MG63 (cell line): ENCODE measurements around the gene PDE4D. TPM values are rescaled to one million over a fixed set of nuclear protein-coding genes. Genes with fewer than 3 reads are reported as not detected.
"Not testable (repeated sequence)": the region's sequence is repeated elsewhere in the genome, so short reads cannot be mapped to it uniquely, and the experiment has no call there.

Experiments
- DNase-seq: peaks from one replicate; pipeline ENCODE4 v3.0.0-alpha.2; 2020
- H3K27me3 ChIP-seq: fragments of 250-450 bp; sonication (Bioruptor Pico); 2 replicates; pipeline ENCODE4 v1.5.1; 2020; ENCODE audit warnings: mild to moderate bottlenecking, moderate library complexity
- H3K36me3 ChIP-seq: fragments of 250-450 bp; sonication (Bioruptor Pico); 2 replicates; pipeline ENCODE4 v1.5.1; 2020; ENCODE audit warnings: mild to moderate bottlenecking, moderate library complexity
- H3K4me3 ChIP-seq: fragments of 250-450 bp; sonication (Bioruptor Pico); 2 replicates; pipeline ENCODE4 v1.5.1; 2020; ENCODE audit warnings: mild to moderate bottlenecking, moderate library complexity
- H3K9me3 ChIP-seq: fragments of 250-450 bp; sonication (Bioruptor Pico); 2 replicates; pipeline ENCODE4 v1.5.1; 2020; ENCODE audit warnings: mild to moderate bottlenecking, moderate library complexity
- total RNA-seq: library from RNA; depleted of rRNA; stranded (reverse); fragments of >200 nt; shearing (Covaris generic); gene quantifications from 2 replicates; pipeline ENCODE4 v1.2.3, GENCODE V29; 2014; ENCODE audit warnings: low replicate concordance

Gene PDE4D
- total RNA-seq, 1 experiment from 2014 or later: 3.1 TPM

DNA sequence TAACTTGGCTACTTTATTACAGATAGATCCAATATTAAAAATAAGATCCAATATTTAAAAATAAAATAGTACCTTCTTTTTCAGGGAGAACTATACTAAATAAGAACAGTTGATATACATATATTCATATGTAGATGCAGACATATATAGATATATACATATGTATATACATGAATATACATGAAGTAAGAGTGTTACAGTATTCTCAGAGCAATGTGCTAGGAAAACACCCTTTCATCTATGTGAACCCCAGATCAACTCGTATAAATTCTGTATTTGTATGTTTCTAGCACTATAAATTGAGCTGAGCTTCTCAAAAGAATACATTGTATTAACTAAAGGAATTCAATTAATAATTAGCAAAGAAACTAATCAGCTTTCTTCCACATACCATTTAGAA is 287.6 kb downstream of the PDE4D start:
- DNase-seq: no peak
- no peaks in the 10 kb centered on the region for H3K27me3 ChIP-seq
- H3K4me3 ChIP-seq: no peak overlapping the region
- H3K9me3 ChIP-seq: no peaks in the 10 kb centered on the region
- H3K36me3 ChIP-seq: no peaks in the 10 kb centered on the region

DNA sequence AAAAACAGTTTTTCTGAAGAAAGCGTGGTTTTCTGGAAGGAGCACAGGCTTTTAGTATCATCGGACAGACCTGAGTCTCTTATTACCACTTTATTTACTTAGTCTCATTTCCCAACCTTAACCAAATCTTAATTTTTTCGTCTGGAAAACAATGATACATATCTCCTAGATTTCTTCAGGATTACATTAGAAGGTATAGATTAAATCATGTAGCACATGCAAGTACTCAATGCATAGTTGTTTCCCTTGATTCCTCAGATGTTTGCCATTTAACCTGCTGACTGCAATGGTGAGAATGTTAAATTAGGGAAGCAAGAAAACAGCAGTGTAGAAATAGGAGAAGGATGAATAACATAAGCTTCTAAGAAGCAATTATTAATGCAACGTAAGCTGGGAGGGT is 289.4 kb downstream of the PDE4D start:
- no peak overlapping the region for H3K4me3 ChIP-seq
- H3K27me3 ChIP-seq: no peaks in the 10 kb centered on the region
- DNase-seq: no peak
- H3K36me3 ChIP-seq: no peaks in the 10 kb centered on the region
- no peaks in the 10 kb centered on the region for H3K9me3 ChIP-seq

DNA sequence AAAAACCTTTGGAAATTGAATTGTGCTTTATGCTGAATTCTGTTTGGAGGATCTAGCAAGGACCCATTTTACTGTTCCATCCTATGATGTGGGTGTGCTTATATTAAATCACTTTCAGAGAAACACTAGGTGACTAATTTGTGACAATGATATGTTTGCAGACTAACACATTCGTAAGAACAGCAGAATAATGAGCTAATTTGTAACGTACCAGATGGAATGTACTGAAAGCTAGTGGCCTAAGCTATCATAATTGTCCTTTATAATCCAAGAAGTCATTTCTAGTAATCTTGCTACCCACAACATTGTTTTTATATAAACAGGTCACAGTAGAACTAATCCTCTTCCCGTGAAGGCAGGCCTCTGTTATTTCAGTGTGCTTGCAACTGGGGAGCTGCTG is 292.5 kb downstream of the PDE4D start:
- H3K4me3 ChIP-seq: no peak overlapping the region
- no peaks in the 10 kb centered on the region for H3K36me3 ChIP-seq
- DNase-seq: no peak
- H3K9me3 ChIP-seq: no peaks in the 10 kb centered on the region
- no peaks in the 10 kb centered on the region for H3K27me3 ChIP-seq

DNA sequence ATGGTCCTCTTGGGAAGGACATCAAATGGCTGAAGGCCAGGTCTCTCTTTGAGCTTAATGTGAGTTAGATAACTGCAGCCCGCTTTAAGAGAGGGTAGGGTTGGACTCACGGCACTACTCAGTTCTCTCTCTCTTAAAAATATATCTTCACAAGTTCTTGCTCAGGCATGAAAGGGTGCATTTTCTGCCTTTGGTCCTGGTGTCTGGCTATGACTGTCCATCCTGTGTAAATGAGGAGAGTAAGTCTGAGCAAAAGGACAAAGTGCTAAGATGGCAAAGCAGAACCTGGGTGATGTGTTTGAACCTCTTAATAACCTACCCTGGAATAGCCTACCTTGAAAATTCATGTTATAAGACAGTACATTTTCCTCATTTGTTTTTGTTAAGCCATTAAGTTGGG is 293.4 kb downstream of the PDE4D start:
- H3K4me3 ChIP-seq: no peak overlapping the region
- no peaks in the 10 kb centered on the region for H3K9me3 ChIP-seq
- no peak for DNase-seq
- no peaks in the 10 kb centered on the region for H3K27me3 ChIP-seq
- no peaks in the 10 kb centered on the region for H3K36me3 ChIP-seq

DNA sequence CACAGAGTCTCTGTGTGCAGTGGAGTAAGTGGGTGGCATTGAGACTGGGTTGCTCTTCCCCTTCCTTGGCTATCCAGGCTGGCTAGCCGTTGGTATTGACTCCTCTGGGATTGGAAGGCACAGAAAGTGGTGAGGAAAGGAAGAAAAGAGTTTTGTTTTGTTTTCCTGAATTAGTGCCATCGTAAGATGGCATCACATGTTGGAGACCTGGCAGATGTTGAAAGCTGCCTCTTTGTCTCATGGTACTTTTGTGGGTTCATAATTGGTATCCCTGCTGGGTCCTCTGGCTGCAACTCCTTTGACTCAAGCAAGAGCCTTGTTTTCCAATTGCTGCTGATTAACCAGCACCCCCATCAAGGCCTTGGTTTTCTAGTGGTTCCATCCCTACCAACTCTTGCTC is 293.8 kb downstream of the PDE4D start:
- no peak for DNase-seq

DNA sequence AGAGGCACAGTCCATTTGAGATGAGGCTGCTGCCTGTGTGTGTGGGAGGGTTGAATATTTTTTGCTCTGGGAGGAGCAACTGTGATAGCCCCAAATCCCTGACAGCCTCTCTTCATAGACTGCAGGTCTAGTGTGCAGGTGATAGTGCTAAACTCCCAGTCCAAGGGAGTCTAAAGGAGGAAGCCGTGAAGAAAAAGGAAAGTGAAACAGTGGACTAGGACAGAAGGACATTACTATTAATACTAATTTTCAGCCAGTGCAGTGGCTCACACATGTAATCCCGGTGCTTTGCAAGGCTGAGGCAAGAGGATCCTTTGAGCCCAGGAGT is 295.0 kb downstream of the PDE4D start:
- Histone ChIP-seq H3K4me3 (peak overlapping the region; percentile 21), H3K9me3 (no peaks in the 10 kb centered on the region), H3K27me3 (no peaks in the 10 kb centered on the region), H3K36me3 (no peaks in the 10 kb centered on the region)
- DNase-seq: no peak

More for the DNA sequence above, 293.8 kb downstream of the PDE4D start:
- no peak overlapping the region for H3K4me3 ChIP-seq
- H3K9me3 ChIP-seq: no peaks in the 10 kb centered on the region
- no peaks in the 10 kb centered on the region for H3K27me3 ChIP-seq
- no peaks in the 10 kb centered on the region for H3K36me3 ChIP-seq

DNA sequence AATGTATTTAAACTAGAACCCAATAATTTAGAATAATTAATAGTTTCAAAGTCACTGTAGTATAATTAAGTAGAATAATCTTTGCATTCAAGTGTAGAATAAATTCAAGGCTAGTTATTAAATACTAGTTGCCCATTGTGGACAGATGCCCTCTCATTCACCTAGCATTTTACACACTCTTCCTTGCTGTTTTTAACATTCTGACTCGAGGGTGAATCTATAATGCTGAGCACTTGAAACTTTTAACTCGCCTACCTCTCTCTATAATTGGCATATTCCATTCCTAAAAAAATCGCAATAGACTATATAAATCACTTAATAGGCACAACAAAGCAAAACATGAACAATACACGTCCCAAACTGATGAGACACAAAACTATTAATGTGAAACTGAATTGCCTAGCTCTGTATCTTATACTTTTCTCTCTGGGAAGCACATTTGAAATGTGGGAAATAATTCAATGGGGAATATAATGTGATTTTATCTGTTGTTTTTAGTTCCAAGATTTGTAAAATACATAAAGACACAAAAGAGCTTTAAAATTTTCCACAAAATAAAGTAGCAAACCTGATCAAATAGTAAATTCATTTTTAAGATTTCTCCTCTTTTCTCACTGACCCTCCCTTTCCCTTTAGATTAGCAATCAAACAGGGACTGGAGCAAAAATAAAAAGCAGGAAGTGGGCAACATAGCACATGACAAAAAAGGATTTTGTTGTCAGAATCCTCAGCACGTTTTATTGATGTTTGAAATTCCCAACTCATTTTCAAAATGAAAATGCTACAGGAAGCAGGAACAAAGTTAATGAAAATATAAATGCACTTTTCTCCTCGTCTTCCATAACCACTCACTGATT is 295.6 kb downstream of the PDE4D start:
- Histone ChIP-seq H3K4me3 (peak overlapping the region; percentile 21), H3K27me3 (no peaks in the 10 kb centered on the region), H3K9me3 (no peaks in the 10 kb centered on the region)

DNA sequence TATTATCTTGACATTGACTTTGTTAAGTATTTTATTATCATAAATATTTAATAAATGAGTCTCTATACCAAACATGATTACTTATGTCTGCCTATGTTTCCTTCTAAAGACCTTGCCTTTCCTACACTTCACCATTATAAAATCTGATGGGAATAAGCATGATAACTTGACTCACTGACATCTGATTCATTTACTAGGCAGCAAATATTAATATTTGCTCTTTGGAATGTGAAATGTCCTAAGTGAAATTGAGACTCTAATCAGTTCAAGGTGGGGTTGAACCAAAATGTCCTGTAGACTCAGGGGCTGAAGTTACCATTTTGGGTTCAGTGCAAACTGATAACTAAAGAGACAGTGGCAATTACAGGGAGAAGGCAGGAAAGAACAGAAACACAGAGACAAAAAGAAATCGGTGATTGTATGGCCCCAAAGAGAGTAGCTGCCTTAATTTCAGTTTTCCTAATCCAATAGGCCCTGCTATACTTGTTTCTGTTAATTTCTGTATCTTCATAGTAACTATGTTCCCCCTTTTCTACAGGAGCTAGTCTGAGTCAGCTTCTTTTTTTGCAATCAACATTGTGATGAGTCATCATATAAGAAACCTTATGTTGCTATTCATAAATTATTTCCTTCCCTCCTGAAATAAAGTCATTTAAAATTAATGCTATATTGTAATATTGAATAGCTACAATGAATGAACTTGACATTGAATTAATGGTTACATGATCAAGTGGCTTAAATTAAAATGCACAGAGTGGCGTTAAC is 296.8 kb downstream of the PDE4D start:
- no peaks in the 10 kb centered on the region for H3K36me3 ChIP-seq
- no peak overlapping the region for H3K4me3 ChIP-seq
- DNase-seq: no peak
- H3K9me3 ChIP-seq: no peaks in the 10 kb centered on the region
- no peaks in the 10 kb centered on the region for H3K27me3 ChIP-seq

More for the DNA sequence above, 295.6 kb downstream of the PDE4D start:
- no peaks in the 10 kb centered on the region for H3K36me3 ChIP-seq
- DNase-seq: no peak

DNA sequence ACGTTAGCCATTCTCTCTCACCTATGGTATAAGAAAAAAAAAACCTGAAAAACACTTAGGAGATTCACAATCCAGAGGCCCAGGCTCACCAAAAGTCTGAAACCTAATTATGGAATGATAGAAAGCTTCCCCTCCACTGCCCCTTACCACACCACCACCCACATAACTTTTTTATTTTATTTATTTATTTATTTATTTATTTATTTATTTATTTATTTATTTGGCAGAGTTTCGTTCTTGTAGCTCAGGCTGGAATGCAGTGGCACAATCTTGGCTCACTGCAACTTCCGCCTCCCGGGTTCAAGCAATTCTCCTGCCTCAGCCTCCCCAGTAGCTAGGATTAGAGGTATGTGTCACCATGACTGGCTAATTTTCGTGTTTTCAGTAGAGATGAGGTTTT is 299.4 kb downstream of the PDE4D start:
- DNase-seq, H3K9me3 ChIP-seq, H3K27me3 ChIP-seq, H3K36me3 ChIP-seq, H3K4me3 ChIP-seq: not testable (repeated sequence)

DNA sequence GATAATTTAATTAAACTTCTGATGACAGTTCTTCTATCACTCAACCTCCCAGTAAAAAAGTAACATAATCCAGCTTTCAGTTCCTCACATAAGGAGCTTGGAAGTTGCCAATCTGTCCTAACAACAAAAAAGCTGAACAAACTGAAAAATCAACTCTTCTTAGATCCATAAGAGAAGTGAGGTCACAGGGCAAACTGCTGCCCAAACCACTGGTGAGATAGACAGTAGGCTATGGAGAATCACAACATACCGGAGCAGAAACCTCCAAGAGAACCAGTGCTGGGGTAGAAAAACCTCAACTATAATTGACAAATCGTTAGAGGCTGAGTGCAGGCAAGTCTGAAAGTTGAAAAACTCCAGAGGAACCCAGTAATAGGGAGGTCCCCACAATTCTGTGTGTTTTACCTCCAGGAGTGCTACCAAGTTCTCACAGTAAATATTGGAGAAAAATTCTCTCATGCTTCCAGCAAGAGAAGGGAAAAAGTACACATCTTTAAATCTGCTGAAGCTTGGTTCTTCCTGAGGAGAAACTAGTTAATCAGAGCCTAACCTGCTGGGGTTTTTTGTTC is 300.0 kb downstream of the PDE4D start:
- DNase-seq: no peak
- no peaks in the 10 kb centered on the region for H3K27me3 ChIP-seq
- H3K9me3 ChIP-seq: no peaks in the 10 kb centered on the region

DNA sequence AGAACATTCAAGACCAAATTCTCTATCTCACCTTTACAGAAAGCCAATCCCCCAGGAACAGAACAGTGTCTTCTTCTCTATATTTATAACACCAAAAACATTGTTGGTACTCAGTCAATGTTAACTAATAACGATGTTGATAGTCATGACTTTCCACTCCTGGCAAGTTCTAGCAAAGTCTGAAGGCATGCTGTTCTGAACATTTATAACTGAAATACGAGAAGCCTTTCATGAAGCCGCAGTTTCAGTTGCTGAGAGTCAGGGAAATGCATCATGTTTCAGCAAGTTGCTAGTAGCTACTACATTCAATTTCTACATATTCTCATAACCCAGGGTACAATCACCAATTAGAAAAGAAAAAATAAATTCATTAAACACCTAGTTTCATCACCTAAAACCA is 301.4 kb downstream of the PDE4D start:
- no peaks in the 10 kb centered on the region for H3K9me3 ChIP-seq
- no peaks in the 10 kb centered on the region for H3K36me3 ChIP-seq
- no peaks in the 10 kb centered on the region for H3K27me3 ChIP-seq
- no peak for DNase-seq
- H3K4me3 ChIP-seq: no peak overlapping the region

More for the DNA sequence above, 300.0 kb downstream of the PDE4D start:
- no peaks in the 10 kb centered on the region for H3K36me3 ChIP-seq
- no peak overlapping the region for H3K4me3 ChIP-seq

DNA sequence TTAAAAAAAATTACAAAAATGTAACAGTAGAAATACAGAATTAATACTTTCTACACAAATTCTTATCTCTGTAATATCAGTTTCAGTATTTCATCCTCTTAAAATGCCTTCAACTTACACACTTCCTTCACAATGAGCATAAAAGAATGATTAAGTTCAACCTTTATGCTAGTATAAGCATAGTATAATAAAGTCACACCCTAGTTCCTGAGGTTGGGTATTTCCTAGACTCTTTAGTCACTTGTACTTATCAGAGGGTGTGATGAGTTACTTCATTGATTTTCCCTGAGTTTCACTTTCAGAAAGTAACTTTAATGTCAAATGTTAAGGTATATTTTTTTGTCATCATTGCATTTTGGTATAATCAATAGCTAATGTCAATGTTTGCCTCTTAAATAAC is 302.4 kb downstream of the PDE4D start:
- Histone ChIP-seq H3K27me3 (no peaks in the 10 kb centered on the region), H3K4me3 (no peak overlapping the region), H3K36me3 (no peaks in the 10 kb centered on the region), H3K9me3 (no peaks in the 10 kb centered on the region)
- no peak for DNase-seq

DNA sequence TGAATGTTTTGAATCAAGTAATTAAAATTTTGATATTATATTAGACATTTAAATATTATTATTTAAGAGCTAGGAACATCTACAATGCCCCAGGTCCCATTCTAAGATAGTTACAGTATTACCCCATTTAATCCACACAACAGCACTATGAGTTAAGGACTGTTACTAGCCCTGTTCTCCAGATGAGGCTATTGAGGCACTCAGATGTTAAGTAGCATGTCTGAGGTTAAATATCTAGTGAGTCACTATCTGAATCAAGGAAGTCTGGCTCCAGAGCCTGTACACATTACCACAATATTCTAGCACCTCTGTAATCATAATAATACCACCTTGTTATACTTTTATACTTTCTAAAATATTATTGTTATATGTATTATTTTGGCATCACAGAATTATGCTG is 304.6 kb downstream of the PDE4D start:
- no peaks in the 10 kb centered on the region for H3K36me3 ChIP-seq
- H3K9me3 ChIP-seq: no peaks in the 10 kb centered on the region
- no peak for DNase-seq

DNA sequence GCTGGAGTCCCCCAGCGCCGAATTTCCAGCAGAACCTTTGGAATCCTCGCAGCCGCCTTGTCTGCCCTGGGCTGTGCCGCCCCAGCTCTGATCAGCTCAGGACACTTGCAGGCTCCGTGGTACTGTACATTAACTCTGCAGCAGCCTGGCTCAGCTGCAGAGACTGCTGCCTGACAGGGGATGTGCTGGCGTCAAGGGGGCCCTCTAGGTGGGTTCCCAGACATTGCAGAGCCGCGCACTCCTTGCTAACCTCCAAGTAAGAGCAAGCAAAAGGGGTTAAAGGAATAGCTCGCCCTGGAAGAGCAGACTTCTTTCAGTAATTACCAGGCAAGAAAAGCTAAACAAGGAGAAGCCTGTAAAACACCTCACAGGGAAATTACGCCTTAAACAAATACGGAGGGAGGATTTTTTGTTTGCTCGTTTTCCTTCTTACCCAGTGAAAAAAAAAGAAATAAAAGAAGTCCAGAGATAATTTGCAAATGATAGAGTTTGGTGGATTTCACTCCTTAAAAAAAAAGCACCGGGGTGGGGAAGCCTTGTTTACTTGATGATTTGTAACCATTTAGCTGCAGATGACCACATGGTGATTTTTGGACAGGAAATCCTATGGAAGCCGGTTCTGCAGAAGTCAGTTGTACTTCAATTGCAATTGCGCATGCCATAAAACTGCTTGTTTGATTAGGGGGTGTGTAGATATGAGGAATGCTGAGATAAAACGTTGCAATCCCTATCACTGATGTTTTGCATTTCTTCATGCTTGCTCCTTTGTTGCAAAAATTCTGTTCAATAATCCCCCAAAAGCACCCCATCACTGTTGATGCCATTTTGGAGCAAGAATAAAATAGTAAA is 305.8 kb downstream of the PDE4D start:
- Histone ChIP-seq H3K27me3 (no peaks in the 10 kb centered on the region), H3K4me3 (peak overlapping the region; percentile 8), H3K9me3 (no peaks in the 10 kb centered on the region), H3K36me3 (no peaks in the 10 kb centered on the region)
- peak; percentile 67 for DNase-seq

More for the DNA sequence above, 304.6 kb downstream of the PDE4D start:
- Histone ChIP-seq H3K4me3 (no peak overlapping the region), H3K27me3 (no peaks in the 10 kb centered on the region)

DNA sequence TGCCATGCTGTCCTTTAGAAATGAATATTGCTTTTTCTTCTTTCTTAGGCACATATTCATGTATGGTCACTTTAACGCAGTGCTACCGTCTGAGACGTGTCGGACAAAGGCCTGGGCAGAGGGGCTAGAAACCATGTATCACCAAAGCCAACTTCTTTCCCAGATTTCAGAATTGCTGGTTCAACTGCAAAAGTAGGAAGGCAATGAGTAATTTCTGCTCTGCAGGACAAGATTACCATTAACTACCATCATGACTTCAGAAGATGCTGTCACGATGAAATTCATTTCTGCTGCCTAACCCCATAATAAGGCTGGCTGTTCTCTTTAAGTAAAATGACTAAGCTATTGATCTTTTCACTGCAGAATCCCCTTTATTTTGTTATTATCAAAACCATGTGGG is 306.7 kb downstream of the PDE4D start:
- H3K27me3 ChIP-seq: no peaks in the 10 kb centered on the region
- no peak overlapping the region for H3K4me3 ChIP-seq
- DNase-seq: no peak

DNA sequence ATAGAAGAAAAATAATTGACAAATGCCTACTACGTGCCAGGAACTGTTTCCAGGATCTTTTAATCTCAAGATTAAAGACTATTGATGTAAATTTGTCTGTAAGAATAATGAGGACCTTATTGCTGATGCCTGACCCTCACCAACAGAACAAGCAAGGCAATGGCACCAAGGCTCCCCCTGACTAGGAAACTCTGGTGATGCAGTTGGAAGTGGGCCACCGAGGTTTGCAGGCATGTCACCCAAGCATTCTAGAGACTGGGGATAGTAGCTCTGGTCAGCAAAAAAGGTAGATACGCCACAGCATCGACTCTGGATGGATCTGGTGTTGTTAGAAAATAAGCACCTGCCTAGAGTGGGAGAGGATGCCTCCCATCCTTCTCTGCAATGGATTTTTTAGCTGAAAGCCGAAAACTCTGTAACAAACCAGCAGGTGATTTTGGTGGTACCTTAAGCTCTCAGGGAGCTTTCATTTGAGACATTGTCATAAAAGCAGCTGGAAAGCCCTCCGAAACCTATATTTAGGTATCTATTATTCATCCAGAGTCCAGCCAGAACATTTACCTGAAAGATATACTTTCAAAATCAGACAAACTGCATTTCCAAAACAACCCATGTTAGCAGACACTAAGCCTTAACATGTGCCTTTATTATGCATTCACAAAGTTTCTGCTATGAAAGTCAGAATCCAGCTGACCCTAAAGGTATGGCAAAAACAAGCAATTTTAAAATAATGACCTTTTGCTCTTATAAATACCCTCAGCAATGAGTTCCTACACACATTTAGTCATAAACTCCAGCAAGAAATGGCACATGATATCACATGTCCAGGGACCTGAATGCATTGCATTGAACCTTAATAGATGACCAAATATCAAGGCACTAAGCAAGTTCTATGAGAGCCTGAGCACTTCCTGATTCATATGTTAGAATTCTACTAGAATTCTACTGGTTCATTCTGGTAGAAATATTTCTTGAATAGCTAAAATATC is 308.4 kb downstream of the PDE4D start:
- H3K4me3 ChIP-seq: no peak overlapping the region
- DNase-seq: no peak
- H3K27me3 ChIP-seq: no peaks in the 10 kb centered on the region
- H3K36me3 ChIP-seq: no peaks in the 10 kb centered on the region
- no peaks in the 10 kb centered on the region for H3K9me3 ChIP-seq

More for the DNA sequence above, 306.7 kb downstream of the PDE4D start:
- Histone ChIP-seq H3K36me3 (no peaks in the 10 kb centered on the region), H3K9me3 (no peaks in the 10 kb centered on the region)
